Activated T-cell treated with anti-CD3 and anti-CD28 coated beads, Interleukin-2, amount 50 U/mL, for 72 hours (primary cell): ENCODE data around the gene MED29. TPM values are rescaled to one million over a fixed set of nuclear protein-coding genes. Genes with fewer than 3 reads are reported as not detected.

Source experiments
- ATAC-seq, 2 donors: fragments of 150-1000 bp; cut with Tn5 transposase; replicated peaks in 1 of 2; 2 replicates each; pipeline ENCODE4 v1.10.0; 2021; ENCODE audit warnings: moderate library complexity in 2 of 2, mild to moderate bottlenecking in 1 of 2
- DNase-seq, 2 donors: peaks; one replicate each; pipeline ENCODE4 v3.0.0; 2021 to 2022; ENCODE audit warnings: mixed read lengths in 1 of 2
- H3K27ac Mint-ChIP-seq: one replicate; pipeline ENCODE4 v1.8.0; 2022; ENCODE audit warnings: mild to moderate bottlenecking, moderate library complexity, mixed read lengths
- H3K27me3 Mint-ChIP-seq: one replicate; pipeline ENCODE4 v1.8.0; 2022; ENCODE audit warnings: low read depth, mixed read lengths
- H3K36me3 Mint-ChIP-seq, 2 donors: one replicate each; pipeline ENCODE4 v1.8.0; 2022; ENCODE audit warnings: mixed read lengths in 2 of 2, mild to moderate bottlenecking in 1 of 2; ENCODE audit not compliant: insufficient read depth in 2 of 2
- H3K4me1 Mint-ChIP-seq: one replicate; pipeline ENCODE4 v1.8.0; 2022; ENCODE audit warnings: low read depth, mixed read lengths
- H3K4me3 Mint-ChIP-seq, 2 donors: one replicate each; pipeline ENCODE4 v1.8.0; 2022; ENCODE audit warnings: mild to moderate bottlenecking in 2 of 2, mixed read lengths in 2 of 2, moderate library complexity in 2 of 2
- H3K9me3 Mint-ChIP-seq, 2 donors: one replicate each; pipeline ENCODE4 v1.8.0; 2022; ENCODE audit warnings: mixed read lengths in 2 of 2
- total RNA-seq, 2 donors: library from RNA; stranded (reverse); gene quantifications; one replicate each; pipeline ENCODE4 v1.2.3, GENCODE V29; 2022

The MED29 gene
- total RNA-seq, 2 donors from 2014 or later = 26.4 to 34.3 TPM

DNA sequence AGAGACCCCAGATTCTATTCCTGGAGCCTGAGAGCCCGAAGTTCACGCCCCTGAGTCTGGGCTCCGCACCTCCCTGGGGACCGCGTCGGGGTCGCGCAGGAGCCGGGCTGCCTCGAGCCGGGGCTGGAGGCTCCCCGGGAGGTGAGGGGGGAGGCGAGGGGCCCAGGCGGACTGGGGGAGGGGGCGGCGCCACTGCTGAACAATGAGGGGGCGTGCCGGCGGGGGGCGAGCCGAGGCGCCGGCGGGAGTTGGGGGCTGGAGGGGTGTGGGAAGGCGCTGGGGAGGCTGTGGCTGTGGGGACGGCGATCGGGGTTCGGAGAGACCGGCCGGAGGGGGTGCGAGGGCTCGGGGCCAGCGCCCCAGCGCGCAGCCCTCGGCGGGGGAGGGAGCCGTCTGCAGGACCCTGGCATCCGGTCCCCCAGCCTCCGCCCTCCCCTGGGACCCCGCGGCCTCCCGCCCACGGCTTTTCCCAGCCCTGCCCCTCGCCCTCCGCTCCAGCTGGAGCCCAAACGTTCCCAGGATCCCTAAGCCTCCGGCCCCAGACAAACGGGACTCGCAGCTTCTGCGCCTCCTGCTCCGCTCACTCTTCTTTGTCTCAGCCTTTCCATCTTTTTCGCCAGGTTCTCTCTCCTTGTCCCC lies 22.2 kb downstream of the MED29 start:
- H3K4me1 Mint-ChIP-seq = peaks cover 47% of the 10 kb centered on the region
- no peaks in the 10 kb centered on the region for H3K27me3 Mint-ChIP-seq
- peaks cover 14 to 19% of the 10 kb centered on the region in 2 donors for H3K36me3 Mint-ChIP-seq
- H3K4me3 Mint-ChIP-seq = peak overlapping the region; percentile 88 to 100
- peak; percentile 41 to 49 for DNase-seq
- H3K9me3 Mint-ChIP-seq = no peaks in the 10 kb centered on the region
- no peak for ATAC-seq
- peak overlapping the region; percentile 71 for H3K27ac Mint-ChIP-seq

DNA sequence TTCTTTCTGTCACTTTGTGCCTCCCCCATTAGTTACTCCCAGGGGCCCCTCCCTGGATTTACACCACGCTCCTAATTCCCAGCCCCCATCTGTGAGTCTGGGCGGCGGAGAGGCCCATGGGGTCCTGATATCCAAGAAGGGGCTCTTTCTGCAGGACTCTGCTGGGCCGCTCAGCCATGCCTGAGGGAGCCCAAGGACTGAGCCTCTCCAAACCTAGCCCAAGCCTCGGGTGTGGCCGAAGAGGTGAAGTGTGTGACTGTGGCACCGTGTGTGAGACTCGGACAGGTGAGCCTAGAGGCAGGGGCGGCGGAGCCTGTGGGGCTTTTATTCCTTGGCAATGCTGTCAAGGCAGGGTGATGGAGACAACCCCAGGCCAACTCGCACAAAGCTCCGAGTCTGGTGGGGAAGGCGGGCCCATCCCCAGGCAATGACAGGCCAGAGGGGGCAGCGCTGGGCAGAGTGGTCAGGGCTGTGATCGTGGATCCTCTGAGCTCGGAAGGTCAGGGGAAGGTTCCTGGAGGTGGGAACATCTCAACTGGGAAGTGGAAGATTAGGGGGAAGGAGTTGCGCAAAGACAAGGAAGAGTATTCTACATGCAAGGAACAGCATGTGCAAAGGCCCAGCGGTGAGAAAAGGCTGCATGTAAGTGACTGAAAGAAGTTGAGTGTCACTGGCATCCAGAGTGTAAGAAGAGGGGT lies 22.9 kb downstream of the MED29 start:
- peaks cover 42% of the 10 kb centered on the region for H3K4me1 Mint-ChIP-seq
- peaks cover 8 to 15% of the 10 kb centered on the region in 2 donors for H3K36me3 Mint-ChIP-seq
- H3K9me3 Mint-ChIP-seq = no peaks in the 10 kb centered on the region
- no peaks in the 10 kb centered on the region for H3K27me3 Mint-ChIP-seq
- peak overlapping the region; percentile 88 to 100 for H3K4me3 Mint-ChIP-seq
- peak overlapping the region; percentile 71 for H3K27ac Mint-ChIP-seq
- ATAC-seq (no peak), DNase-seq (no peak)

DNA sequence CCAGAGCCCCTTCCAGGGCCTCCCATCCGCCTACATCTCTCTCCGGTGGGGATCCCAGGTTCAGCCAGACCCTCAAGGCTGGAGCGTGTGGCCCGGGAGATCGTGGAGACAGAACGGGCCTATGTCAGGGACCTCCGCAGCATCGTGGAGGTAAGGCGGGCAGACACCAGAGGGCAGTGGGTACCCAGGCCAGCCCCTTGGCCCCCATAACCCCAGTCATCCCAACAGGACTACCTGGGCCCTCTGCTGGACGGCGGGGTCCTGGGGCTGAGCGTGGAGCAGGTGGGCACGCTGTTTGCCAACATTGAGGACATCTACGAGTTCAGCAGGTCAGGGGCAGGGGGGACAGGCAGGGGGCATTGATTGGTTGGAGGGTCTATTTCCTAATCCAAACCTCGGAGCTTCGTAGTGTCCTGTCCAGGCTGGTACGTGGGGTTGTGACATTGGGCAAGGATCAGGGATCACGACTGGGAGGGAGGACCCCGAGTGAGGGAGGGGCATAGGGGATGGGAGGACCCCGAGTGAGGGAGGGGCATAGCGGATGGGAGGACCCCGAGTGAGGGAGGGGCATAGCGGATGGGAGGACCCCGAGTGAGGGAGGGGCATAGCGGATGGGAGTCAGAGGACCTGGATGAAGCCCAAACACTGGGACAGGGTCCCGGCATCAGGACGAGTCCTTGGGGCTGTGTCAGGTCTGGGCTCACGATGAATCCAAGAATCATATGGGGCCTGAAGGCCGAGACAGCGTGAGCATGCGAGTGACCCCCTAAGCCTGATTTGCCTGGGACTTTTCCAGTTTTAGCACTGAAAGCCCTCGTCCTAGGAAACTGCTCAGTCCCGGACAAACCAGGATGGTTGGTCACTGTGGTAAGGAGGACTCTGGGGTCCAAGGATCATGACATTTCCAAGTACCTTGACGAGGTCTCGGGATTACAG lies 24.2 kb downstream of the MED29 start:
- no peak for ATAC-seq
- Mint-ChIP-seq H3K36me3 (peaks cover 8 to 13% of the 10 kb centered on the region in 2 donors), H3K4me3 (no peak overlapping the region), H3K27me3 (no peaks in the 10 kb centered on the region), H3K4me1 (peaks cover 37% of the 10 kb centered on the region), H3K9me3 (no peaks in the 10 kb centered on the region), H3K27ac (no peak overlapping the region)
- no peak for DNase-seq

DNA sequence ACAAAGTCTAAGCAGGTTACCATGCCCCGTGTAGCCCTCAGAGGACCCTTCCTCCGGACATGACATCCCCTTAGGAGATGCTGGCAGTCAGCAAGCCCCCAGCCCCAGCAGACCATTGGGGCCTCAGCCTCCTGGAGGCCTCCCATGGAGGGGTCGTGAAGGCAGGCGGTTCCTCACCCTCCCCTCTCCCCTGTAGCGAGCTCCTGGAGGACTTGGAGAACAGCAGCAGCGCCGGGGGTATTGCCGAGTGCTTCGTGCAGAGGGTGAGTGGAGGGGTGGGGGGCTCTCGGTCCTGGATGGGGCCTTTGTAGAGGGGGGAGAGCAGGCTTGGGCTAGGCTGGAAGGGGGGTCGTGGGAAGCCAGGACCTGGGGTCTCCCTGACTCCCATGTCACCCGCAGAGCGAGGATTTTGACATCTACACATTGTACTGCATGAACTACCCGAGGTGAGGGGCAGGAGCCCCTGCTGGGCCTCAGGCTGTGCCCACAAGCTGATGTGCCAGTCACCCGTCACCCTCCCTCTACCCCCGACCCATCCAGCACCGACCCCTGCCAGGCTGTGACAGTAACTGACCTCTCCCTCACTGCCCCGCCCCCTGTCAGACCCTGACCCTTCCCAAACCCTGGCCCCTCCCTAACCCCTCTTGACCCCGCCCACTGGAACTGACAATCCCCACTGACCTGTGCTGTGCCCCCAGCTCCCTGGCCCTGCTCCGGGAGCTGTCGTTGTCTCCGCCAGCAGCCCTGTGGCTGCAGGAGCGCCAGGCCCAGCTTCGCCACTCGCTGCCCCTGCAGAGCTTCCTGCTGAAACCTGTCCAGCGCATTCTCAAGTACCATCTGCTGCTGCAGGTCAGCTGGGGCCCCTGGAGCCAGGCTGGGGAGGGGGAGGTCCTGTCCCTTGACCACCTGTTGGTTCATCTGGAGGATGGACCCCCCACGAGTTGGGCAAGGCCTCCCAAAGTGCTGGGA lies 25.3 kb downstream of the MED29 start:
- Mint-ChIP-seq H3K9me3 (no peaks in the 10 kb centered on the region), H3K36me3 (peaks cover 8 to 10% of the 10 kb centered on the region in 2 donors), H3K4me3 (no peak overlapping the region), H3K27ac (no peak overlapping the region), H3K4me1 (peaks cover 27% of the 10 kb centered on the region), H3K27me3 (no peaks in the 10 kb centered on the region)
- DNase-seq (no peak), ATAC-seq (no peak)

DNA sequence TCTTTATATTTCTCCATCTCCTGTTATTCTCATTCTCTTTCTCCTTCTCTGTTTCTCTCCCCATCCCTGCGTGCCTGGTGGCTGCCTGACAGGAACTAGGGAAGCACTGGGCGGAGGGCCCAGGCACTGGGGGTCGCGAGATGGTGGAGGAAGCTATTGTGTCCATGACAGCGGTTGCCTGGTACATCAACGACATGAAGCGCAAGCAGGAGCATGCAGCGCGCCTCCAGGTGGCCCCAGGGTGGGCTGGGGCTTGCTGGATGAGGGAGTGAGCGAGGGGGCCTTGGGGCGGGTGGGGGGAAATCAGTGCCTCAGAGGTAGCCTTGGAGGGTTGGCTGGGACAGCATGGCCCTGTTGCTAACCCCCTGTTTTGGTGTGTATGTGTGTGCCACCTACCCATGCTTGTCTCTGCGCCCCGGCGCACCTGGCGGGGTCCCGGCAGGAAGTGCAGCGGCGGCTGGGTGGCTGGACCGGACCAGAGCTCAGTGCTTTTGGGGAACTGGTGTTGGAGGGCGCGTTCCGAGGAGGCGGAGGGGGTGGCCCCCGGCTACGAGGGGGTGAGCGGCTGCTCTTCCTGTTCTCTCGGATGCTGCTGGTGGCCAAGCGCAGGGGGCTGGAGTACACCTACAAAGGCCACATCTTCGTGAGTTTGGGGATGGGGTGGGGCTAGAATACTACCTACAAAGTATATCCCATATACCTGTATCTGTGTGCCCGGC lies 26.4 kb downstream of the MED29 start:
- peak overlapping the region; percentile 28 for H3K27ac Mint-ChIP-seq
- DNase-seq (no peak), ATAC-seq (no peak)
- no peak overlapping the region for H3K4me3 Mint-ChIP-seq
- H3K36me3 Mint-ChIP-seq = peaks cover 7 to 13% of the 10 kb centered on the region in 2 donors
- no peaks in the 10 kb centered on the region for H3K9me3 Mint-ChIP-seq
- H3K27me3 Mint-ChIP-seq = no peaks in the 10 kb centered on the region
- H3K4me1 Mint-ChIP-seq = peaks cover 18% of the 10 kb centered on the region

DNA sequence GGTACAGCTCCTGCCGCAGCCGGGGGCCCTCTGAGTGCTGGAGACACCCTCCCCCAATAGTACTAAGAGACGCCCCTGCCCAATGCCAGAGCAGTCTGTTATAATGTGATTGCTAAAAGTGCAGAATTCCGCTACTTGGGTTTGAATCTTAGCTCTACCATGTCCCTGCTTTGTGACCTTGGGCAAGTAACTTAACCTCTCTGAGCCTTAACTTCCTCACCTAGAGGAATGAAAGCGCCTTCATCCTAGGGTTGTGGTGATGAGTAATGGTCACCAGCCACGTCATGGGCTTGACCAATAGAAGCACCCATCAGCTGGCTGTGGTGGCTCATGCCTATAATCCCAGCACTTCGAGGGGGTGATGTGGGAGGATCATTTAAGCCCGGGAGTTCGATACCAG lies 27.8 kb downstream of the MED29 start:
- DNase-seq = no peak
- H3K36me3 Mint-ChIP-seq = peaks cover 5 to 12% of the 10 kb centered on the region in 2 donors

DNA sequence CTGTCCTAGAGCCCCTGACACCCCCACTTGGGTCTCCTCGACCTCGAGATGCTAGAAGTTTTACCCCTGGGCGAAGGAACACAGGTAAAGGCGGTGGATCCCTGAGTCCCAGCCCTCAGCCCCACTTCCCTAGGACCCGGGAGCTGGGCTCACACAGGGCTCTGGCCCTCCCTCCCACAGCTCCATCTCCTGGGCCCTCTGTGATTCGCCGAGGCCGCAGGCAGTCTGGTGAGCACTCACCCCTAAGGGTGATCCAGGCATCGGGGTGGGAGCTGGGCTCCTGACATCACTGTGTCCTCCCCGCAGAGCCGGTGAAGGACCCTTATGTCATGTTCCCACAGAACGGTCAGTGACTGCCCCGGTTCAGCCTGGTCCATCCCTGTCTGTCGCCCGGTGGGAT lies 29.6 kb downstream of the MED29 start:
- Mint-ChIP-seq H3K9me3 (no peaks in the 10 kb centered on the region), H3K36me3 (peaks cover 2 to 6% of the 10 kb centered on the region in 2 donors), H3K27me3 (no peaks in the 10 kb centered on the region), H3K27ac (no peak overlapping the region), H3K4me1 (peaks cover 6% of the 10 kb centered on the region), H3K4me3 (no peak overlapping the region)
- no peak for DNase-seq
- no peak for ATAC-seq

More for the DNA sequence above, 27.8 kb downstream of the MED29 start:
- no peaks in the 10 kb centered on the region for H3K9me3 Mint-ChIP-seq
- no peaks in the 10 kb centered on the region for H3K27me3 Mint-ChIP-seq
- H3K4me3 Mint-ChIP-seq = no peak overlapping the region
- peaks cover 13% of the 10 kb centered on the region for H3K4me1 Mint-ChIP-seq
- H3K27ac Mint-ChIP-seq = no peak overlapping the region
- ATAC-seq = no peak

DNA sequence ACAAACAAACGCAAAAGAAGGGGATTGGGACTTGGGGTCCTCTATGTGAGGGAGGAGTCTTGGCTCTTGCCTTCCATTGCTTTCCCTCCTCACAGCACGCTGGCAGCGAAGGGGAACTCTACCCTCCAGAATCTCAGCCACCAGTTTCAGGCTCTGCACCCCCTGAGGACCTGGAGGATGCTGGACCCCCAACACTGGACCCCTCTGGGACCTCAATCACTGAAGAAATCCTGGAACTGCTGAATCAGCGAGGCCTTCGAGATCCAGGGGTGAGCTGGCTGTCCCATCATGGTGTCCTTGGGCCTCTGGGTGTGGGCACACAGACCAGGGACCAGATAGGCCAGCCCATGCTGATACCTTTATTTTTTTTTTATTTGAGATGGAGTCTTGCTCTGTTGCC lies 30.8 kb downstream of the MED29 start:
- DNase-seq (no peak), ATAC-seq (no peak)
- Mint-ChIP-seq H3K4me3 (no peak overlapping the region), H3K36me3 (peaks cover 2 to 6% of the 10 kb centered on the region in 2 donors), H3K9me3 (no peaks in the 10 kb centered on the region), H3K27ac (no peak overlapping the region), H3K27me3 (no peaks in the 10 kb centered on the region), H3K4me1 (peaks cover 6% of the 10 kb centered on the region)

DNA sequence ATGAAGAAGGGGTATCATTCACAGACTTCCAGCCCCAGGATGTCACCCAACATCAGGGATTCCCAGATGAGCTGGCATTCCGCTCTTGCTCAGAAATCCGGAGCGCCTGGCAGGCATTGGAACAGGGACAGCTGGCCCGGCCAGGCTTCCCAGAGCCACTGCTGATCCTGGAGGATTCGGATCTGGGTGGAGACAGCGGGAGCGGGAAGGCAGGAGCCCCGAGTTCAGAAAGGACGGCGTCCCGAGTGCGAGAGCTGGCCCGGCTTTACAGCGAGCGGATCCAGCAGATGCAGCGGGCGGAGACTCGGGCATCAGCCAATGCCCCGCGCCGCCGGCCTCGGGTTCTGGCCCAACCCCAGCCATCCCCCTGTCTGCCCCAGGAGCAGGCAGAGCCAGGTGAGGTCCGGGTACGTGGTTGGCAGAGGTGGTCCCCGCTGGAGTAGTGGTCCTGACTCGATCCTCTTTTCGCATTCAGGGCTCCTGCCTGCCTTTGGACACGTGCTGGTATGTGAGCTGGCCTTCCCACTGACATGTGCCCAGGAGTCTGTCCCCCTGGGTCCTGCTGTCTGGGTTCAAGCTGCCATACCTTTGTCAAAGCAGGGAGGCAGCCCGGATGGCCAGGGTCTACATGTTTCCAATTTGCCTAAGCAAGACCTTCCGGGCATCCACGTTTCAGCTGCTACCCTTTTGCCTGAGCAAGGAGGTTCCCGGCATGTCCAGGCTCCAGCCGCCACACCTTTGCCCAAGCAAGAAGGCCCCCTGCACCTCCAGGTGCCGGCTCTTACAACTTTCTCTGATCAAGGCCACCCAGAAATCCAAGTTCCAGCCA lies 32.3 kb downstream of the MED29 start:
- Mint-ChIP-seq H3K4me1 (no peaks in the 10 kb centered on the region), H3K36me3 (peaks cover 0 to 6% of the 10 kb centered on the region in 2 donors), H3K9me3 (no peaks in the 10 kb centered on the region), H3K4me3 (no peak overlapping the region), H3K27ac (no peak overlapping the region), H3K27me3 (no peaks in the 10 kb centered on the region)
- DNase-seq (no peak), ATAC-seq (no peak)

DNA sequence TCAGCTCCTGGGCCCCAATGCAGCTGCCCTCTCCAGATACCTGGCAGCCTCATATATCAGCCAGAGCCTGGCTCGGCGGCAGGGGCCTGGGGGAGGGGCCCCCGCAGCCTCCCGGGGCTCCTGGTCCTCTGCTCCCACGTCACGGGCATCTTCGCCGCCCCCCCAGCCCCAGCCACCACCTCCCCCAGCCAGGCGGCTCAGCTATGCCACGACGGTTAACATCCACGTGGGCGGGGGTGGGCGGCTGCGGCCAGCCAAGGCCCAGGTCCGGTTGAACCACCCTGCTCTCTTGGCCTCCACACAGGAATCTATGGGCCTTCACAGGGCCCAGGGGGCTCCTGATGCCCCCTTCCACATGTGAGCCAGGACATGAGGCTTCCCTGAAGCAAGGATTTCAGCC lies 33.8 kb downstream of the MED29 start:
- Mint-ChIP-seq H3K27ac (no peak overlapping the region), H3K27me3 (no peaks in the 10 kb centered on the region), H3K9me3 (no peaks in the 10 kb centered on the region), H3K4me1 (no peaks in the 10 kb centered on the region), H3K36me3 (peaks cover 0 to 5% of the 10 kb centered on the region in 2 donors), H3K4me3 (no peak overlapping the region)
- ATAC-seq (no peak), DNase-seq (no peak)

DNA sequence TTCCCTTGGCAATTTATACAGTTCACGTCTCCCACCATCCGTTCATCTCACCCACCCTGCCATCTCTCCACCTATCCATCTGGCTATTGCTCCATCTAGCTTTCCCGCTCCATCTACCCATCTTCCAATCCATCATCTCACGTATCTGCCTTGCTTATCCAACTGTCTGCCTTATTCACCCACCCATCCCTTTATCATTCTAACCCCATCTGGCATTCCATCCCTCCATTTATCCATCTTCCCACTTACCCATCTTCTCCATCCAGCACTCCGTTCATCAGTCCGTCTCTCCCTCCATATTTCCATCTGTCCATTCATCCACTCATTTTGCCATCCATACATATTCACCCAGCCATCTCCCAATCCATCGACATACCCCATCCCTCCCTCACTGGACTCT lies 34.6 kb downstream of the MED29 start:
- Mint-ChIP-seq H3K36me3 (peaks cover 0 to 7% of the 10 kb centered on the region in 2 donors), H3K27ac (peak overlapping the region; percentile 3), H3K4me3 (no peak overlapping the region), H3K9me3 (no peaks in the 10 kb centered on the region), H3K27me3 (no peaks in the 10 kb centered on the region), H3K4me1 (peaks cover 7% of the 10 kb centered on the region)
- DNase-seq (no peak), ATAC-seq (no peak)
